GM12892 (cell line): ENCODE data around the gene SGTA.
"Not testable (repeated sequence)": the region's sequence is repeated elsewhere in the genome, so short reads cannot be mapped to it uniquely, and the experiment has no call there.

Experiments
- DNase-seq: peaks from one replicate; pipeline ENCODE4 v3.0.0; 2011; ENCODE audit not compliant: insufficient read length
- FAIRE-seq: peaks from 2 replicates; lab custom pipeline; 2011; peaks lifted over from hg19 to GRCh38; lab: Jason Lieb, UNC
- POLR2A ChIP-seq: IDR thresholded peaks from 2 replicates; pipeline ENCODE4 v1.6.1; 2011; ENCODE audit warnings: low read depth, low read length, control low read depth
- POLR2AphosphoS5 ChIP-seq: IDR thresholded peaks from 2 replicates; pipeline ENCODE4 v1.6.1; 2011; ENCODE audit warnings: low read depth, low read length, control low read depth
- TAF1 ChIP-seq: IDR thresholded peaks from 2 replicates; pipeline ENCODE4 v1.6.1; 2011; ENCODE audit warnings: low read depth, mild to moderate bottlenecking, control low read depth, low read length, borderline replicate concordance

Gene SGTA

DNA sequence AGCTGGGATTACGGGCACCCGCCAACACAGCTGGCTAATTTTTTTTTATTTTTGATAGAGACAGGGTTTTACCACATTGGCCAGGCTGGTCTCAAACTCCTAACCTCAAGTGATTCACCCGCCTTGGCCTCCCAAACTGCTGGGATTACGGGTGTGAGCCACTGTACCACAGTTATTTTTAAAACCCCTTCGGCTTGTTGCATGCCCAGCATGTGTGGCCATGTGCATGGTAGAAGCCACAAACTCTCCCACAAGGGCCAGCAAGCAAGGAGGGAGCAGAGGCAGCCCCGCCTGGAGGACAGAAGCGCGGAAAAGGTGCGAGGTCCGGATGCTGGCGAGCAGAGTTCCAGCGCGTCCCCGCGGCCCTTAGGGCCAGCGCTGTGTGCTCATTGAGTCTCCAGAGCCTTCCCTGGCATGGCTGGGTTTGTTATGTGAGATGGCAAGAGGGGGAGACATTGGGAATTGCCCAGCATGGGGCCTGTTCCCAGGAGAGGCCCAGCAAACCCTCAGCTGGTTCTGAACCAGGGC, 15.1 kb upstream of the SGTA start:
- FAIRE-seq: no peak
- TF ChIP-seq TAF1: no peak
- no peak for TF ChIP-seq POLR2AphosphoS5
- no peak for TF ChIP-seq POLR2A

DNA sequence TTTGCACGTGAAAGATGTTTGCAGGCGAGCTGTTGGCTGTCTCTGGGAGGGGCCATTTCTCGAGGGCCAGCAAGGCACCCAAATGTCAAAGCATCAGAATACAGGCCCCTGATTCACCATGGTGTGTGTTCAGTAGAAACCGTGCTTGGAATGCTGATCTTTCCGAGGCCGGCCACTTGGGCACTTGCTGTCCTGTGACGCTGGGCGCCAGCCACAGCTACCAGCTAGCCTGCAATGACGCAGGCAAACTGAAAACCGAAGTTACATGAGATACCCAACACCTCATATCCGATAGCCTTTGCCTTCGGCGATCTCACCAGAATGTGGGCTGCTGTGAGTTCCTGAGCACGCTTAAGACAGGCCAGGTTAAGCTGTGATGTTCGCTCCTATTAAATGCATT, 14.2 kb upstream of the SGTA start:
- no peak for DNase-seq
- no peak for TF ChIP-seq POLR2AphosphoS5
- no peak for FAIRE-seq

More for the DNA sequence above, 15.1 kb upstream of the SGTA start:
- no peak for DNase-seq

DNA sequence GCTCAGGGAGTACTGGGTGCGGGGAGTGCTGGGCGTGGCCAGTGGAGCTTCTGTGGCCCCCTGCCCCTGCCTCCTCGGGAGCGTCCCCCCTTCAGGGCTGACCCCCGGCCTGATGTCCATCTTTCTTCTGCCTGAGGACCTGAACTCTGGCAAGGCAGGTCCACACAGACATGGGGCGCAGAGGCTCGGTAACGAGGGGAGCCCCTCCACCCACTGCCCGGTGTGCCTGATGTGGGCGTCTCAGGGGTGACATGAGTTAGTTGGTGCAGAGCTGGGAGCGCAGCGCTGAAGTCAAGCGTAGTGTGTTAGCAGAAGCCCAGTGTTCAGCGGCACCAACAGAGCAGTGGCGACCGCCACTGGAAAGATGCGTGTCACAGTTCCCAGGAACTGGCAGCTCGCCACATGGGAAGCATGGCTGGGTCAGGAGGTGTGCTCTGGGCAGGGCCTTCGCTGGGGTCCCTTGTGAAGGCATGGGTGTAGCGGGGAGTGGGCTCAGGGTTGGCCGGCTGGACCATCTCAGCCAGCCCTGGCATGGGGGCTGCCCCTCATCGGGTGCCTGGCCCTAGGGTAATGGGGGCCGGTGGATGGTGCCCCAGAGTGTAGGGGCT, 13.7 kb upstream of the SGTA start:
- TF ChIP-seq POLR2AphosphoS5 (no peak), TAF1 (no peak), POLR2A (no peak)
- FAIRE-seq (no peak), DNase-seq (no peak)

DNA sequence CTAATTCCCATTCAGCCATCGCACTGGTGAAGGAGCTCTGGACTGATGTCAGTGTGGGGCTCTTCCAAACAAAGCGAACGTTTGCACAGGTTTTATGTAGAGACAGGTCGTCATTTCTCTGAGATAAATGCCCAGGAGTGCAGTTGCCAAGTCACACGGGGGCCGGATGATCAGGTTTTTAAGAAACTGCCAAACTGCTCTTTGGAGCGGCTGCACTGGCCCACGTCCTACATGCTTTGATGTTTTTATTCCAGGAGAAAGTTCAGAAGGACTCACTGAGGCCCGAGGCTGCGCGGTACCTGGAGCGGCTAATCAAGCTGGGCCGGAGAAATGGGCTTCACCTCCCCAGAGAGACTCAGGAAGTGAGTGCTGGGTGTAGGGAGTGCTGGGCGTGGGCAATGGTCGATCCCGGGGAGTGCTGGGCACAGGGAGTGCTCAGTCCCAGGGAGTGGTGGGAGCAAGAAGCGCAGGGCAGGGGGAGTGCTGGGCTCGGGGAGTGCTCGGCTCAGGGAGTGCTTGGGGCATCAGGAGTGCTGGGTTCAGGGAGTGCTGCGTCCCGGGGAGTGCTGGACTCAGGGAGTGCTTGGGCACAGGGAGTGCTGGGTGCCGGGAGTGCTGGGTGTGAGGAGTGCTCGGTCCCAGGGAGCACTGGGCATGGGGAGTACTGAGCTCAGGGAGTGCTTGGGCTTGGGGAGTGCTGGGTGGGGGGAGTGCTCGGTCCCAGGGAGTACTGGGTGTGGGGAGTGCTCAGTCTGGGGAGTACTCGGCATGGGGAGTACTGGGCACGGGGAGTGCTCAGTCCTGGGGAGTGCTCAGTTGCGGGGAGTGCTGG, 13.0 kb upstream of the SGTA start:
- DNase-seq: no peak
- FAIRE-seq: no peak
- no peak for TF ChIP-seq POLR2AphosphoS5
- TF ChIP-seq POLR2A: no peak
- TF ChIP-seq TAF1: no peak

DNA sequence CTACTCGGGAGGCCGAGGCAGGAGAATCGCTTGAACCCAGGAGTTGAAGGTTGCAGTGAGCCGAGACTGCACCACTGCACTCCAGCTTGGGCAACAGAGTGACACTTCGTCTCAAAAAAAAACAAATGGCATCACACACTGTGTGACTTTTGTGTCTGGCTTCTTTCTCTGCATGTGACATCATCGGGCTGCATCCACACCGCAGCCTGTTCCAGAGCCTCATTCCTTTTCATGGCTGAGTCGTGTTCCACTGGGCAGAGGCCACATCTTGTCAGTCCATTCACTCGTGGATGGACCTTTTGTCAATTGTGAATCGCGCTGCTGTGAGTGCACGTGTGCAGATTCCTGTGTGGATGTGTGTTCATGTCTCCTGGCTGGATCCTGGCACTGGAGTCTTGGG, 10.5 kb upstream of the SGTA start:
- FAIRE-seq (no peak), DNase-seq (no peak)
- TF ChIP-seq POLR2AphosphoS5 (no peak), POLR2A (no peak), TAF1 (no peak)

DNA sequence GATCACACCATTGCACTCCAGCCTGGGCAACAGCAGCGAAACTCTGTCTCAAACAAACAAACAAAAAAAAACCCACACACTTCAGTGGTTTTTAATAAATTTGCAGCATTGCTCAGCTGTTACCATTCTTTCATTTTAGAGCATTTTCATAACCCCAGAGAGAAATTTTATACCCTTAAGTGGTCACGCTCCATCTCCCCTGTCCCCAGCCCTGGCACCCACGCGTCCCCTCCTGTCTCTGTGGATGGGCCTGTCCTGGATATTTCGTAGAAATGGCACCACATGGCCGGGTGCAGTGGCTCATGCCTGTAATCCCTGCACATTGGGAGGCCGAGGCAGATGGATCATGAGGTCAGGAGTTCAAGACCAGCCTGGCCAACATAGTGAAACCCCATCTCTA, 10.1 kb upstream of the SGTA start:
- TF ChIP-seq TAF1: no peak
- no peak for TF ChIP-seq POLR2A
- TF ChIP-seq POLR2AphosphoS5: no peak
- no peak for FAIRE-seq
- no peak for DNase-seq

DNA sequence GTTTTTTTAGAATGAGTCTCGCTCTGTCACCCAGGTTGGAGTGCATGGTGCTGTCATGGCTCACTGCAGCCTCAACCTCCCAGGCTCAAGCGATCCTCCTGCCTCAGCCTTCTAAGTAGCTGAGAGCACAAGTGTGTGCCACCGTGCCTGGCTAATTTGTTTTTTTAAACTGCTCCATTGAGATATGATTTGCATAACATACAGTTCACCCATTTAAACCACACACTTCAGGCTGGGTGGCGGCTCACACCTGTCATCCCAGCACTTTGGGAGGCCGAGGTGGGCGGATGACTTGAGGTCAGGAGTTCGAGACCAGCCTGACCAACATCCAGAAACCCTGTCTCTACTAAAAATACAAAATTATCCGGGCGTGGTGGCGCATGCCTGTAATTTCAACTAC, 9.6 kb upstream of the SGTA start:
- FAIRE-seq: peak; percentile 78
- not testable (repeated sequence) for DNase-seq

DNA sequence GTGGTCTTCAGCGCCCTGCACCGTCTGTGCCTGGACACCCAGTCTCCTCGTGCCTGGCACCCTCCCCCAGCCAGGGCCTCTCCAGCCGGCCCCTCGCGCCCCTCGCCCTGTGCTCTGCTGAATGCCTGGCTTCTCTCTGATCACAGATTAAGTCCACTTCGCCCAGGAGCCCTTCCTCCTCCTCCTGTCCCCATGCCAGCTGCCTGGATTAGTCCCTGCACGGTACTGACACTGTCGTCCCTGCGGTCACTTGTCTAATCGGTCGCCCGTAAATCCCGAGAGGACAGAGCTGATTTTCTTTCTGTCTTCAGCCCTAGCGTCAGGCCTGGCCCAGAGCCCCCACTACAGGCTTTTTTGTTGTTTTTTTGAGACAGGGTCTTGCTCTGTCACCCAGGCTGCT, 8.8 kb upstream of the SGTA start:
- TF ChIP-seq TAF1: no peak
- no peak for TF ChIP-seq POLR2A
- no peak for TF ChIP-seq POLR2AphosphoS5
- no peak for DNase-seq

DNA sequence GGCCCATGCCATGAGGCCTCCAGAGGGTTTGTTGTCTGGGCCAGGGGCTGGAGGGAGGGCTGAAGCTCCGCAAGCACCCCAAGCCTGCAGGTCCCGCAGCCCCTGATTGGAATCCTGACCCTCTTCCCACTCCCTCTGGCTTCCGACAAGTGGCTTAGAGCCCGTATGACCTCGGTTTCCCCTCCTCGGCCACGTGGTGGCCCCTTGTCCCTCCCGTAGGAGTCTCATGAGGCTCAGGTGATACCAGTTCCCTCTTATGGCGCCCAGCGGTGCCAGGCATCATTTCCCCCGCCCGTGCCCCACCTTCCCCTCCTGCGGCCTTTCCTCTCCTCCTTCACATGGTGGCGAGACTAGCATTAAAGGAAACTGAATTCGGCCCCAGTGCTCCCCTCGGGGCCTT, 8.4 kb upstream of the SGTA start:
- FAIRE-seq (no peak), DNase-seq (no peak)
- no peak for TF ChIP-seq POLR2AphosphoS5
- no peak for TF ChIP-seq TAF1
- no peak for TF ChIP-seq POLR2A

More for the DNA sequence above, 8.8 kb upstream of the SGTA start:
- no peak for FAIRE-seq

DNA sequence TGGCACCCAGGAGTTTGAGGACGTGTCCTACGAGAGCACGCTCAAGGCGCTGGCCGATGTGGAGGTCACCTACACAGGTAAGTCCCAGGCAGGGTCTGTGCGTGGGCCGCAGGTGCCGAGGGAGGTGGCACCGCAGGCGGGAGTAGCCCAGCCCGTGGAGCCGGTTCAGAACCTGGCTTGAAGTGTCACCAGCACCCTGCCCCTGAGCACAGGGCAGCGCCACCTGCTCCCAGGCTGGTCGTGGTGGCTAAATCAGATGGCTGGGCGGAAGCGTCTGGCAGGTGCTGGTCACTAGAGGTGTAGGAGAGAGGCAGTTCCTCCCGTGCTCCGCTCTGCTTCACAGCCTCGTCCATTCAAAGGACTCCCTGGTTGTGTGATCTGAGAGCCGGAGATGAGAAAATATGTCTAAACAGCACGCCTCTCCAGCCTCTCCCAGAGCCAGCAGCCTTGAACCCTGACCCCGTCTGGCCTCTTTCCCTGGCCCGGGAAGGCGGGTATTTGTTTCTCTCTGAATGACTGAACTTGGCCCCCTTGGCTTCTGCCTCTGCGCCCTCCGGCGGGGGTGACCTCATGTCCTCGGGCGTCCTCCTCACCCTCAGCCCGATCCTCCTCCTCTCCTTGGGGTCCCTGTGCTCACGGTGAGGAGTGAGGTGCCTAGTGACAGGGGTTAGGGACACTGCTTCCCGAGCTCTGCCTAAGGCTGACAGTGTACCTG, 7.6 kb upstream of the SGTA start:
- FAIRE-seq (no peak), DNase-seq (no peak)
- no peak for TF ChIP-seq POLR2A
- TF ChIP-seq TAF1: no peak
- 0 out of 2 replicates have a peak, but pooled peaks have one; percentile 20 for TF ChIP-seq POLR2AphosphoS5

DNA sequence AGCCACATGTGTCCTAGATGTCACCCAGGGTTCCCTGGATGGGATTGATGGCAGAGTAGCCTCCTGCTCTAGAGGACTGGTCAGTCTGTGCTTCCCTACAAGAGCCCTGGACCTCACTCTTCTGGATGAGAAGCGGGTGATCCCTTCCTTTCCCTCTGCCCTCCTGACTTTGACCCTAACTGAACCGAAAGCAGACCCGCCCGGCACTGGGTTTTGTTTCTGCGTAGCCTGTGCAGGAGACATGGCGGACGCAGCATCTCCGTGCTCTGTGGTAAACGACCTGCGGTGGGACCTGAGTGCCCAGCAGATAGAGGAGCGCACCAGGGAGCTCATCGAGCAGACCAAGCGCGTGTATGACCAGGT, 7.1 kb upstream of the SGTA start:
- FAIRE-seq (no peak), DNase-seq (no peak)
- TF ChIP-seq TAF1 (no peak), POLR2A (no peak), POLR2AphosphoS5 (no peak)
